K562 (cell line): ENCODE results near the gene ING2. TPM values are rescaled to one million over a fixed set of nuclear protein-coding genes. Genes with fewer than 3 reads are reported as not detected.

Source experiments
- ARNT ChIP-seq, 2 experiments: fragments of 450-650 bp; IDR thresholded peaks; 2 replicates each; pipeline ENCODE4 v1.6.1; 2016; ENCODE audit warnings: mild to moderate bottlenecking in 1 of 2
- CBX3 ChIP-seq, 2 experiments: IDR thresholded peaks; 1 replicate in 1 of 2; 2 replicates in 1 of 2; pipeline ENCODE4 v1.6.1; 2012; ENCODE audit warnings: inconsistent platforms in 2 of 2, low read length in 2 of 2, borderline replicate concordance in 1 of 2, control low read depth in 1 of 2
- CC2D1A ChIP-seq: fragments of 450-650 bp; IDR thresholded peaks from 2 replicates; pipeline ENCODE4 v1.6.1; 2017; ENCODE audit warnings: mild to moderate bottlenecking
- MCM5 ChIP-seq: fragments of 450-650 bp; IDR thresholded peaks from 2 replicates; pipeline ENCODE4 v1.6.1; 2016; ENCODE audit warnings: low read depth
- MYBL2 ChIP-seq, 2 experiments: fragments of 450-650 bp in 1 of 2; sonication (generic) in 1 of 2; formaldehyde crosslinking in 1 of 2; IDR thresholded peaks; 2 replicates each; pipeline versions ENCODE4 v1.6.1 to v1.8.1; 2017 to 2022; ENCODE audit warnings: borderline replicate concordance in 1 of 2, inconsistent platforms in 1 of 2, low read depth in 1 of 2, mild to moderate bottlenecking in 1 of 2, missing genetic modification reagents in 1 of 2, moderate library complexity in 1 of 2
- NFIX ChIP-seq: fragments of 250-450 bp; sonication (Bioruptor Pico); IDR thresholded peaks from 2 replicates; pipeline ENCODE4 v1.4.0; 2020; ENCODE audit warnings: low read depth, mild to moderate bottlenecking, moderate library complexity
- ZNF165 ChIP-seq: fragments of 250-450 bp; sonication (Bioruptor Pico); IDR thresholded peaks from 2 replicates; pipeline ENCODE4 v1.4.0; 2020; ENCODE audit warnings: borderline replicate concordance
- ZNF224 ChIP-seq: sonication (generic); formaldehyde crosslinking; IDR thresholded peaks from 2 replicates; pipeline ENCODE4 v1.8.0; 2022; ENCODE audit warnings: mild to moderate bottlenecking, missing genetic modification reagents
- ZNF253 ChIP-seq: fragments of 250-450 bp; sonication (Bioruptor Pico); conservative IDR thresholded peaks from 2 replicates; pipeline ENCODE4 v1.6.1; 2021; ENCODE audit warnings: mild to moderate bottlenecking
- ZNF57 ChIP-seq: fragments of 450-650 bp; formaldehyde crosslinking; IDR thresholded peaks from 2 replicates; pipeline ENCODE4 v1.4.0; 2020; ENCODE audit warnings: mild to moderate bottlenecking, moderate library complexity
- polyA plus RNA-seq, 8 experiments: library from polyadenylated mRNA; depleted of rRNA in 4 of 8; stranded (reverse) in 5 of 8; unstranded in 3 of 8; fragments of >200 nt; fragmentation: Nextera tagmentation in 2 of 8; fragmentation: Illumina TruSeq in 1 of 8; extraction: Ambion mirVana in 2 of 8; extraction: Trizol in 1 of 8; gene quantifications; 2 replicates each; pipeline versions ENCODE4 v1.2.1 to v1.2.3, GENCODE V29; 2011 to 2014; ENCODE audit warnings: inconsistent platforms in 1 of 8, missing spikeins in 1 of 8
- total RNA-seq, 7 experiments: library from RNA; depleted of rRNA in 6 of 7; stranded (reverse); fragments of >200 nt in 6 of 7; fragmentation: Illumina TruSeq in 2 of 7; extraction: Trizol in 2 of 7; gene quantifications; 2 replicates each; pipeline versions ENCODE4 v1.2.1 to v1.2.3, GENCODE V29; 2011 to 2021; ENCODE audit warnings: low replicate concordance in 1 of 7
- TF ChIP-seq, protein P1 (sequence below): fragments of 450-650 bp; IDR thresholded peaks from one replicate; pipeline ENCODE4 v1.6.1; 2018; ENCODE audit warnings: mild to moderate bottlenecking, moderate library complexity; ENCODE audit not compliant: partially characterized antibody
- TF ChIP-seq, protein P2 (sequence below), 2 experiments: IDR thresholded peaks in 1 of 2; conservative IDR thresholded peaks in 1 of 2; 2 replicates each; pipeline ENCODE4 v1.6.1; 2016; ENCODE audit warnings: low read depth in 2 of 2, mild to moderate bottlenecking in 1 of 2, missing compliant biosample characterization in 1 of 2, missing genetic modification characterization in 1 of 2, moderate library complexity in 1 of 2
- TF ChIP-seq, protein P3 (sequence below): fragments of 450-650 bp; conservative IDR thresholded peaks from 2 replicates; pipeline ENCODE4 v1.6.1; 2016; ENCODE audit warnings: missing genetic modification characterization, low read depth, mild to moderate bottlenecking, missing compliant biosample characterization, moderate library complexity
- TF ChIP-seq, protein P4 (sequence below): fragments of 250-450 bp; sonication (Bioruptor Pico); IDR thresholded peaks from 2 replicates; pipeline ENCODE4 v1.8.0; 2022; ENCODE audit warnings: moderate library complexity, mild to moderate bottlenecking, inconsistent platforms
- TF ChIP-seq, protein P5 (sequence below): fragments of 200-800 bp; sonication (Bioruptor generic); IDR thresholded peaks from 2 replicates; pipeline ENCODE4 v1.6.1; 2017; ENCODE audit warnings: missing genetic modification characterization, missing compliant biosample characterization
- TF ChIP-seq, protein P6 (sequence below): conservative IDR thresholded peaks from 2 replicates; pipeline ENCODE4 v1.6.1; 2011; ENCODE audit warnings: low read depth, mild to moderate bottlenecking, low read length; ENCODE audit not compliant: control insufficient read depth
- TF ChIP-seq, protein P7 (sequence below): sonication (generic); formaldehyde crosslinking; IDR thresholded peaks from 2 replicates; pipeline ENCODE4 v1.8.0; 2022; ENCODE audit warnings: missing genetic modification reagents, mild to moderate bottlenecking, borderline replicate concordance

Gene ING2
- total and polyA plus RNA-seq, 9 of the 15 experiments (the other 6 are each of a cell fraction or from before 2014, with no cell fraction given), result 2.9 to 21.4 (median 12.4) TPM

DNA sequence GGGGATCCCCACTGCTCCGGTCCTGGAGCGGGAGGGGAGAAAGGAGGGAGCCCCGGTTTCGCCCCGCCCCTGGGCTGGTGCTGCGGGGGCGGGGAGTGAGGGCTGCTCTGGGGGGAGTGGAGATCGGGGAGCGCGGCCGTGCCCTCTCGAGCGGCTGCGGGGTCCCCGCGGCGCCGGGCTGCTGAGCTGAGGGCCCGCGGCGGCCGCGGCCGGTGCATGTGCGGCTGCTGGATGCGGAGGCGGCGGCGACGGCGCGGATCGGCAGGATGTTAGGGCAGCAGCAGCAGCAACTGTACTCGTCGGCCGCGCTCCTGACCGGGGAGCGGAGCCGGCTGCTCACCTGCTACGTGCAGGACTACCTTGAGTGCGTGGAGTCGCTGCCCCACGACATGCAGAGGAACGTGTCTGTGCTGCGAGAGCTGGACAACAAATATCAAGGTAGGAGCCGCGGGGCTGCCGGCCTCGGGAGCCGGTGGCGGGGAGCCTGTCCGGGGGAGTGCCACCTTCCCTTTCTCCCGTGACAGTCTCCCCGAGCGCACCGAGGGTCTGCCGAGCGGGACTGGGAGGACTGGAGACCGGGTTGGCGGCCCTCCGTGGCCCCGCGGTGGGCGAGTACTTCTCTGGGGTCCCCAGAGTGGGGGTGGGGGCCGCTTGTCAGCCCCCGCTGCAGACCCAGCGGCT lies at the start of gene ING2 (continued):
- no peak for TF ChIP-seq MCM5
- TF ChIP-seq MYBL2 (IDR thresholded peaks at IDR 0.05; ENCODE audit: low read depth), result no peak
- TF ChIP-seq MYBL2 (CRISPR knock-in tag; IDR thresholded peaks at IDR 0.05; ENCODE audit: borderline replicate concordance), result no peak
- TF ChIP-seq, protein P1, sequence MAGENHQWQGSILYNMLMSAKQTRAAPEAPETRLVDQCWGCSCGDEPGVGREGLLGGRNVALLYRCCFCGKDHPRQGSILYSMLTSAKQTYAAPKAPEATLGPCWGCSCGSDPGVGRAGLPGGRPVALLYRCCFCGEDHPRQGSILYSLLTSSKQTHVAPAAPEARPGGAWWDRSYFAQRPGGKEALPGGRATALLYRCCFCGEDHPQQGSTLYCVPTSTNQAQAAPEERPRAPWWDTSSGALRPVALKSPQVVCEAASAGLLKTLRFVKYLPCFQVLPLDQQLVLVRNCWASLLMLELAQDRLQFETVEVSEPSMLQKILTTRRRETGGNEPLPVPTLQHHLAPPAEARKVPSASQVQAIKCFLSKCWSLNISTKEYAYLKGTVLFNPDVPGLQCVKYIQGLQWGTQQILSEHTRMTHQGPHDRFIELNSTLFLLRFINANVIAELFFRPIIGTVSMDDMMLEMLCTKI, result no peak
- TF ChIP-seq CBX3 (IDR thresholded peaks at IDR 0.05; ENCODE audit: borderline replicate concordance in 1 of 2, low read length in 2 of 2), result 0 out of 3 replicates have a peak, but pooled peaks of 1 of the 2 experiments have one; percentile 47
- TF ChIP-seq, protein P2, sequence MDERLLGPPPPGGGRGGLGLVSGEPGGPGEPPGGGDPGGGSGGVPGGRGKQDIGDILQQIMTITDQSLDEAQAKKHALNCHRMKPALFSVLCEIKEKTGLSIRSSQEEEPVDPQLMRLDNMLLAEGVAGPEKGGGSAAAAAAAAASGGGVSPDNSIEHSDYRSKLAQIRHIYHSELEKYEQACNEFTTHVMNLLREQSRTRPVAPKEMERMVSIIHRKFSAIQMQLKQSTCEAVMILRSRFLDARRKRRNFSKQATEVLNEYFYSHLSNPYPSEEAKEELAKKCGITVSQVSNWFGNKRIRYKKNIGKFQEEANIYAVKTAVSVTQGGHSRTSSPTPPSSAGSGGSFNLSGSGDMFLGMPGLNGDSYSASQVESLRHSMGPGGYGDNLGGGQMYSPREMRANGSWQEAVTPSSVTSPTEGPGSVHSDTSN (CRISPR knock-in tag; IDR thresholded peaks at IDR 0.05; ENCODE audit: low read depth), result no peak
- TF ChIP-seq, protein P2 (tag; conservative IDR thresholded peaks at IDR 0.05; ENCODE audit: low read depth), result no peak
- no peak for TF ChIP-seq NFIX
- no peak for TF ChIP-seq ZNF57
- TF ChIP-seq, protein P3, sequence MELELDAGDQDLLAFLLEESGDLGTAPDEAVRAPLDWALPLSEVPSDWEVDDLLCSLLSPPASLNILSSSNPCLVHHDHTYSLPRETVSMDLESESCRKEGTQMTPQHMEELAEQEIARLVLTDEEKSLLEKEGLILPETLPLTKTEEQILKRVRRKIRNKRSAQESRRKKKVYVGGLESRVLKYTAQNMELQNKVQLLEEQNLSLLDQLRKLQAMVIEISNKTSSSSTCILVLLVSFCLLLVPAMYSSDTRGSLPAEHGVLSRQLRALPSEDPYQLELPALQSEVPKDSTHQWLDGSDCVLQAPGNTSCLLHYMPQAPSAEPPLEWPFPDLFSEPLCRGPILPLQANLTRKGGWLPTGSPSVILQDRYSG (tag), result no peak
- no peak for TF ChIP-seq ARNT (IDR thresholded peaks at IDR 0.05)
- TF ChIP-seq ZNF165 (CRISPR knock-in tag), result no peak
- TF ChIP-seq, protein P4, sequence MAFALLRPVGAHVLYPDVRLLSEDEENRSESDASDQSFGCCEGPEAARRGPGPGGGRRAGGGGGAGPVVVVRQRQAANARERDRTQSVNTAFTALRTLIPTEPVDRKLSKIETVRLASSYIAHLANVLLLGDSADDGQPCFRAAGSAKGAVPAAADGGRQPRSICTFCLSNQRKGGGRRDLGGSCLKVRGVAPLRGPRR (CRISPR knock-in tag), result no peak
- TF ChIP-seq, protein P5, sequence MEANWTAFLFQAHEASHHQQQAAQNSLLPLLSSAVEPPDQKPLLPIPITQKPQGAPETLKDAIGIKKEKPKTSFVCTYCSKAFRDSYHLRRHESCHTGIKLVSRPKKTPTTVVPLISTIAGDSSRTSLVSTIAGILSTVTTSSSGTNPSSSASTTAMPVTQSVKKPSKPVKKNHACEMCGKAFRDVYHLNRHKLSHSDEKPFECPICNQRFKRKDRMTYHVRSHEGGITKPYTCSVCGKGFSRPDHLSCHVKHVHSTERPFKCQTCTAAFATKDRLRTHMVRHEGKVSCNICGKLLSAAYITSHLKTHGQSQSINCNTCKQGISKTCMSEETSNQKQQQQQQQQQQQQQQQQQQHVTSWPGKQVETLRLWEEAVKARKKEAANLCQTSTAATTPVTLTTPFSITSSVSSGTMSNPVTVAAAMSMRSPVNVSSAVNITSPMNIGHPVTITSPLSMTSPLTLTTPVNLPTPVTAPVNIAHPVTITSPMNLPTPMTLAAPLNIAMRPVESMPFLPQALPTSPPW (CRISPR knock-in tag), result peak; percentile 16
- no peak for TF ChIP-seq ZNF224 (CRISPR knock-in tag)
- TF ChIP-seq, protein P6, sequence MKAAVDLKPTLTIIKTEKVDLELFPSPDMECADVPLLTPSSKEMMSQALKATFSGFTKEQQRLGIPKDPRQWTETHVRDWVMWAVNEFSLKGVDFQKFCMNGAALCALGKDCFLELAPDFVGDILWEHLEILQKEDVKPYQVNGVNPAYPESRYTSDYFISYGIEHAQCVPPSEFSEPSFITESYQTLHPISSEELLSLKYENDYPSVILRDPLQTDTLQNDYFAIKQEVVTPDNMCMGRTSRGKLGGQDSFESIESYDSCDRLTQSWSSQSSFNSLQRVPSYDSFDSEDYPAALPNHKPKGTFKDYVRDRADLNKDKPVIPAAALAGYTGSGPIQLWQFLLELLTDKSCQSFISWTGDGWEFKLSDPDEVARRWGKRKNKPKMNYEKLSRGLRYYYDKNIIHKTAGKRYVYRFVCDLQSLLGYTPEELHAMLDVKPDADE, result no peak
- TF ChIP-seq, protein P7, sequence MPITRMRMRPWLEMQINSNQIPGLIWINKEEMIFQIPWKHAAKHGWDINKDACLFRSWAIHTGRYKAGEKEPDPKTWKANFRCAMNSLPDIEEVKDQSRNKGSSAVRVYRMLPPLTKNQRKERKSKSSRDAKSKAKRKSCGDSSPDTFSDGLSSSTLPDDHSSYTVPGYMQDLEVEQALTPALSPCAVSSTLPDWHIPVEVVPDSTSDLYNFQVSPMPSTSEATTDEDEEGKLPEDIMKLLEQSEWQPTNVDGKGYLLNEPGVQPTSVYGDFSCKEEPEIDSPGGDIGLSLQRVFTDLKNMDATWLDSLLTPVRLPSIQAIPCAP (CRISPR knock-in tag), result no peak
- no peak for TF ChIP-seq ZNF253 (CRISPR knock-in tag)
- TF ChIP-seq CC2D1A, result no peak
